Stimulated activated CD8-positive, alpha-beta memory T cell treated with anti-CD3 and anti-CD28 coated beads, Interleukin-12 subunit alpha, Interleukin-12 subunit beta, amount 100 ng/mL, for 24 hours (primary cell): ENCODE results near the gene TMEM253.

Experiments used
- DNase-seq: peaks from one replicate; pipeline ENCODE4 v3.0.0-alpha.2; 2020; ENCODE audit errors: extremely low read depth

The TMEM253 gene

DNA sequence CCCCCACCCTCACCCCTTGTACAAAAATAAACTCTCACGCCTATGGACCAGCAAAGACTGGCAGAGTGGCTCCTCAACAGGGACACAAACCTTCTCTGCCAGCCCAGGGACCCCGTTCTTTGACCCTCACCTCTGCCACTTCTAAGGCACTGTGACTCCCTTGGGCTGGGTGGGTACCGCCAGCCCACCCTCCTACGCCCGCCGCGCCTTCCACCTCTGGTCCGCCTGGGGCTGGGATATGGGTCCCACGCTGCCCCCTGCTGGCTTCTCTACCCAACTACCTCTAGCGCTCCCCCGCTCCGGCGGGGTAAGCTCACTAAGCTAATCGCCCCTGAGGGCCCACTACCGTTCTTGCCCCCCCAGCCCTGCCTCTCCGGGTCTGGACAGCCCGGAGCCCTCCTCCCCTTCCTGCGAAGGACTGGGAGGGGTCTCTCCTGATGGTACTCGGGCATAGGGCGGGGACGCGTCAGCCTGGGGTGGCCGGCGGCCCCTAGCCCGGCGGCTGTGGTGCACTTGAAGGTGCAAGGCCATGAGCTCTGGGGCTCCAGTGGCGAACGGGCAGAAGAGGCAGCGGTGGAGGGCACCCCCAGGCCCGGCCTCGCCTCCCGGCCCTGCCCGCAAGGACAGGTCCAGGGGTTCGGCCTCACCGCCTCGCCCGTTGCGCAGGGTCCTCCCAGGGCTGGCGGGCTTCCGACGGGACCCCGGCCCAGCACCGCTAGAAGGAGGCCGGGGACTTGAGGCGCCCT, 10.5 kb upstream of the TMEM253 start:
- no peak for DNase-seq

DNA sequence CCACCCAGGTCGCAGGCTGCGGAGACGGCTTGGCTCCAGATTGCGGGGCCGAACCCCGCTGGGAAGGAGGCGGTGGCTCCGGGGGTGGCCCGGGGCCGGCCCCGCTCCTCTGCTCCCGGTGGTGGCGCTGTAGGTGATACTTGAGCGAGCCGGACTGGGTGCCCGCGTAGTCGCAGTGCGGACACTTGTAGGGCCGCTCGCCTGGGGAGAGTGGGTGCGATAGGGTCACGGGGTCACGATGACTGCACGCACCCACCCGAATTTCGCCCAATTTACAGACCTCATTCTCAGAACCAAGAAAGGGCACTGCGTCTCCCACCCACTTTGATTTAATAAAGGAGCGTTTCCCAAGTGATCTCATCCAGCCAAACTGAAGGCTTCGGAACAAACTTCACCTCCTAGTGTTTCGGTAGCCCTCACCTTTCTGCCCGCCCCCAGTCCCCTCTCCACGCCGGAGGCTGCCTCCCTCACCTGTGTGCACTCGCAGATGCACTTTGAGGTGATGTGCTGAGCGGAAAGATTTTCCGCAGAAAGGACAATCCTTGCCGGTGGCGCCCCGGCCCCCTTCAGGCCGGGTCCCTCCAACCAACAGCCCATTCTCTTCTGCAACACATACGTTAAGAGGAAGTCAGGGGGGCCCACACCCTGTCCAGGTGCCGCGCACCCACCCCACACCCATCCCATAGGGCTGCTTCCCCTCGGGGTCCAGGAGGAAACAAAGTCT, 9.8 kb upstream of the TMEM253 start:
- DNase-seq: no peak

DNA sequence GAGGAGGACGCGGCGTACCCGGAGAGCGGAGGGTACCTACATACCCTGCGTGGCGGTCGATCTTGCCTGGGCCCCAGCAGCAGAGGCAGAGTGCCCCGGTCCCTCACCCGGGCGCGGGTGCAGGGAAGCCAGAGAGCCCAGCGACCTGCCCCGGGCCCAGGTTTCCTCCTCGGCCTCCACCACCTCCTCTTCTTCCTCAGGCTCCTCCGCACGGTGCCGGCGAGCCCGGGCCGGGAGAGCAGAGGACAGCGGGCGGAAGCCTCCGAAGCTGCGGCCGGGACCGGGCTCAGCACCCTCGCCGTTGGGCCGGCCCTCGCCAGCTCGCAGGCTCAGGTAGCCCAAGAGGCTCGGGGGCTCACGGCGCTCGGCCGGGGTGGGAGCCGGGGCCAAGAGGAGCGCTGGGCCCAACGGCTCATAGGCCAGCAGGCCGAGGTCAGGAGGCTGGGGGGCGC, 9.0 kb upstream of the TMEM253 start:
- DNase-seq: no peak

DNA sequence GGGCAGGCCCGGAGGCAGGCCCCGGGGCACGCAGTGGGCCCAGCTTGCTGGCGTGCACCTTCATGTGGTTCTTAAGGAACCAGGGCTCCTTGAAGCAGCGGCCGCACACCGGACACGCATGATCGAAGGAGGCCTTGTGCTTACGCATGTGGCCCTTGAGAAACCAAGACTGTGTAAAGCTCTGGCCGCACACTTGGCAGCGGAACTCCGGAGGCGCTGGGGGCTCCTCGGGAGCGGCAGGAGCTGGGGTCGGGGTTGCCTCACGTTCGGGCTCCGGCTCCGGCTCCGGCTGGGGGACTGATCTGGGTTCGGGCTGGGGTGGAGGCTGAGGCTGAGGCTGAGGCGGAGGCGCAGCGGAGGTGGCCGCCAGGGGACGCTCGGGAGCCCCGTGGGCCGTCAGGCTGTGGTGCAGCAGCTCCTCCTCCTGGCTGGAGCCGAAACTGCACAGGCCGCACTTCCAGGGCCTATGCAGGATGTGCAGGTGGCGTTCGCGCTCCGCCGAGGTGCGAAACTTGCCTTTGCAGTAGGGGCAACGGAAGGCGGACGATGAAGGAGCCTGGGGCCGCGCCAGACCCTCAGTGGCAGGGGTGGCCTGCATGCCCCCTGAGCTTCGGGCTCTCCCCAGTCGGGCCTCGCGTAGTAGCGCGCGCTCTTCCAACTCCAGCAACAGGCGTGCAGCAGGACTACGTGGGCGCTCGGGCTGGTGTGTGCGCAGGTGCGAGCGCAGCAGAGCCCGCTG, 8.4 kb upstream of the TMEM253 start:
- DNase-seq: peak; percentile 73

DNA sequence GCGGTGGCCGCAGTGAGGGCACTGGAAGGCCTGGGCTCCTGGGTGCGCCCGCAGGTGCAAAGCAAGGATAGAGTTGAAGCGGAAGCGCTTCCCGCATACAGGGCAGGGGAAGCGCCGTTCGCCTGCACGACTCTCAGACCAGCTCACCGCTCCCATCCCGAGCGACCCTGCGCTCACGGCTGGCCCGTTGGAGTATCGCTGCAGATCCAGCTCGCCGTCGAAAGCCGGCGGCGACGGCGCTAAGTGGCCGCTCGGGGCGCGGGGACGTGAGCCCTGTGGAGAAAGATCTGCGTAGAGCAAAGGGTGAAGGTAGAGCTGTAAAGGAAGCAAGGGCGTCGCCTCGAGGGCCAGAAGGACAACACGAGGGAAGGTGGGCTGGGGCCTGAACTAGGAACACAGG, 7.8 kb upstream of the TMEM253 start:
- no peak for DNase-seq

DNA sequence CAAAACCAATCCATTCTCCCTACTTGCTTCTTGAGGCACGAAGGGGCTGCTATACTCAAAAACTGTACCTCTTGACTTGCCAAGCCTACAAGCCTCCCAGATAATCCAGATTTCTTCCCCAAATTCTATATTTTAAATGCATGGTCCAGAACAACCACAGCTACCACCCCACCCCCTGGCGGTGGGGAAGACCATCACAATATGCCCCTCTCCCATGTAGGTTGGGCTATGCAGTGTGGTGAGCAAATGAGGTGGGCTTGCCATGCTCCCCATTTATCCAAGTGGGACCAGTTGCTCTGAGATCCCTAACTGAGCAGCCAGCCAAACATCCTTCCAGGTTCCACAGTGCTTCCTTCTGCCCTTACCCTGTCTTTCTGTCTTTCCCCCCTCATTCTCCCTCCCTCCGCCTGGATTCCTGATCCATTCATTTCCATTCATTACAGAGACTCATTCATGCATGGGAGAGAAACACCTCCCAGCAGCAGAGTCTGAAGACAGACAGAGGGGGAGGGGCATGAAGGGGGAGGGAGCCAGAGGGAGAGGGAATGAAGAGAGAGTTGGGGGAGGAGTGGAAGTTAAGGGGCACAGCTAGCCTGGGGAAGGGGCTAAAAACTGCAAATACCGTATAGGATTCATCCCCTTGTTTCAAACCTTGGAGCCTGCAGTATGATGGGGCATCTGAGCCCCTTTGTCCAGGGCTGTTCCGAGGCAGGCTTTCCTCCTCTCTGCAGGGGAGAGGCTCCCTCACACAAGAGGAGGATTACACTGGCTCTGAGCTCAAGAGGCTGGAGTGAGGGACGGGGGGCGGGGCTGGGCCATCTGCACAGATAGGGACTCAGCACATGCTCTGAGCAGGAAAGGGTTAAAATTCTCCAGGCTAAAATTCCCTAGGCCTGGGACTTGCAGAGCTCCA, 6.8 kb upstream of the TMEM253 start:
- DNase-seq: no peak

DNA sequence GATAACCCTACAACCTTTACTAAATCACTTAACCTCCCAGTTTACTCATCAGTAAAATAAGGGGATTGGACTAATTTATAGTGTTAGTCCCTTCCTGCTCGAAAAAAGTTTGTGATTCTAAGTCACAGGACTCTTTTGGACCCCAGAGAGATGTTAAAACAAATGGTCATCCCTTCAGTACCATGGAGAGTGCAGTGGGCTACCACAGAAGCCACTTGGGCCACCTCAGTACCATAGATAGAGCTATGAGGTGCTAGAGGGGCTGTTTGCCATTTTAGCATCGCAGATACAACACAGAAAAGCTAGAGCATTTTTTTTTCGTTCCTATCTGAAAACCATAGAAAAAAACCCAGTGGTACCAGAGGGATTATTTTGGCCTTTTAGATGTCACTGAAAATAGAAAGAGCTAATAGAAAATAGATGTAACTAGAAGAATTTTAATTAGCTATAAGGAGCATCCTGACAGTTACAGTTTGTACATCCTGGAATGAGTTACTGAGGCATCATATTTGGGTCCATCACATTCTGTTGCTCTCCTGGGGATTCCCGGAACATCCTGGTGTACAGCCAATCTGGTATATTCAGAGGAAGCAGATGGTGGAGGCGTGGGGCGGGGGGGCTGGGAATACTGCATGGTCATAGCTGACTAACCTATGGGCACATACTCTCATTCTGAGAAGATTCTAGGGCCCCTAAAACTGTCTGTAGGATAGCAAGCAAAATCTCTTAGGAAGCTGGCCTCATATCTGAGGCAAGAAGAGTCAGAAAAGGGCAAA, 5.2 kb upstream of the TMEM253 start:
- DNase-seq: no peak

DNA sequence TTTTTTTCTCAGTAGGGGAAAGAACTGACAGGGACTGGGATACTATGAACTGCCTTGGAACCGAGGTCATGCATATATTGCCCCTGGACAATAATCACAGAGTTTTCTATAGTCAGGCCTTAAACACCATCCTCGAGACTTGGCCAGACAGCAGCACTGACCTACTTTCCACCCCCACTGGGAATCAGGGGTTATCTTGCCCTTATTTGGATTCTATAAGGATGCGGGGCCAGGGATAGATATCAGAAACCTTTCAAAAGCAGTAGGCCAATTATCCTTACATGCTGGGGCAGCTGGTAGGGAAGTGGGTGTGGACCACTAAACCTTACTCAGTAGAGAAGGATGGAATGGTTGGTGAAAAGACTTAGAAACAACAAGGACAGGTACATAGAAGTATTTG, 4.4 kb upstream of the TMEM253 start:
- DNase-seq: no peak

DNA sequence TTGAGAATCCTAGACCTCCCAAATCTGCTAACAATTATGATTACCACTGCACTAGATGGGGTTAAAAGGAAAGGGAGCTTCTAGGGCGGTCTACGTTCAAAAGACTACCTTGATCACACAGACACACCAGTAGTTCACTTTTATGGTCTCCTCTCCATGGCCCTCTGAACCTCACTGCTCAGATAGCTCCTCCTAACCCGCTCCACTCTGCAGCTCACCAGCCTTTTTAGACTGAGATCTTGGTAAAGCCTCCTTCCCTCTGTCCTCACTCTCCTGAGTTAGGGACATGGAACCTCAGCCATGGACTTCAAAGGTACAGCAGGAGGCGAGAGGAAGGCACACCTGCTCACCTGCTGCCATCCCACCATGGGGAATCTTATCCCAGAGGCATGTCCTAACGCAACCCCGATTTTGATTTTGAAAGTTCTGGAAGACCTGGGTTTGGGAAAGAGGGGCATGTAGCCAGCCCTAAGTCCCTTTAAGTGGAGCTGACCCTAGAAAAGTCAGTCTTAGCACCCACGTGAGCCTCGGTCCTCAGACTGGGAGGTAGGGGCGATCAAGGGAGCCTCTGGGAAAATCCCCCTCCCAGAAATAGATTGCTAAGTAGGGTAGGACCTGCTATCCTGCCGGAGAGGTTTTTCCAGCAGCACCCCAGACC, 3.8 kb upstream of the TMEM253 start:
- DNase-seq: no peak

DNA sequence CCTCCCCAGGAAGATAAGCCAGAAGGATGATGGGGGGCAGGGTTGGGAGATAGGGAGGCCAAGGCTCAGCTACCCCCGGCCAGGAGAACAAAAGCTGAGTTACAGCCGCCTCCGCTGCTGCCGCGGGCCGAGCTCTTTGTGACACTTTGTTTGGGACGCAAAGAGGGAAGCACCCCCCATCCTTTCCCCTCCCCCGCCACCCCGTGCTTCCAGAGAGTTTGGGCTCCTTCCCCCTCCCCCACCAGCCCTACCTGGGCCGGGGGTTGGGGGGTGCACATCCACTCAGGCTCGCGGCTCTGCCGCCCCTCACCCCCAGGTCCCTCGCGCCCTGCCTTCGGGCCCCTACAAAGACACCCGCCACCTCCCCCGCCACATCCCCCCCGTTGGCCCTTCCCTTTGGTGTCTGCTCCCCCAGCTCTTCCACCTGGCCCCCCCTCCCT, 3.2 kb upstream of the TMEM253 start:
- no peak for DNase-seq

DNA sequence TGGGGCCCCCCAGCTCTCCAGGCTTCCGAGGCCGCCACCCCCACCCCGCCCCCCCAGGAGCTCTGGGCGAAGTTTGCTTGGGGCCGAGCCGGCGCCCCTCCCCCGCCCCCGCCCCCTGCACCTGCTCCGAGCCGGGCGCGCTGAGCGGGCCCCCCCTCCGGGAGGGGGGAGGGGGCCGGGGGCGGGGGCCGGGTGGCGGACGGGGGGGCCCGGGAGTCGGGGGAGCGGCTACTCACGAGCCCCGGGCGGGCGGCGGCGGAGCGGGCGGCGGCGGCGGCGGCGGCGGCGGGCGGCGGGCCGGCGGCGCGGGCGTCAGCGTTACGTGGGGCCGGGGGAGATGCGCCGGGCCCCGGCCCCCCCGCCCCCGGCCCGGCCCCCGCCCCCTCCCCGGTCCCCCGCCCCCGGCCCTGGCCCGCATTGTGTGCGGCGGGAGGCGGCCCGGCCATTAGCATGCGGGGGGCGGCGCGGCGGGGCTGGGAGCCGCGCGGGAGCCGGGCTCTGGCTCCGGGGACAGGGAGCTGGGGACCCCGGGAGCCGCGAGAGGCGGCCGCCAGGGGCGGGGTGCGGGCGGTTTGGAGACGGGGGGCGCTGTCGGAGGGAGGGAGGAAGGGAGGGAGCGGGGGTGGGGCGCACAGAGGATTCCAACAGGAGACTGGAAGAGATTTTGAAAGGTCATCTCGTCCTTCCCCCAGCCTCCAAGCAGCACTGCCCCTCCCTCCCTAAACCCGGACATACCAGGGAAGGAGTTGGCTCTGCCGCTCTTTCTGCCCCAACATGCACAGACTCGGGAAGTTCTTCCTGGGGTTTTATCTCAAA, 2.6 kb upstream of the TMEM253 start, which contains the start of gene ZNF219:
TSS of gene ZNF219 (minus strand) at position 580 of the 816 bp plus-strand sequence. CDS start 5,064 bp downstream, outside the sequence.
- no peak for DNase-seq

DNA sequence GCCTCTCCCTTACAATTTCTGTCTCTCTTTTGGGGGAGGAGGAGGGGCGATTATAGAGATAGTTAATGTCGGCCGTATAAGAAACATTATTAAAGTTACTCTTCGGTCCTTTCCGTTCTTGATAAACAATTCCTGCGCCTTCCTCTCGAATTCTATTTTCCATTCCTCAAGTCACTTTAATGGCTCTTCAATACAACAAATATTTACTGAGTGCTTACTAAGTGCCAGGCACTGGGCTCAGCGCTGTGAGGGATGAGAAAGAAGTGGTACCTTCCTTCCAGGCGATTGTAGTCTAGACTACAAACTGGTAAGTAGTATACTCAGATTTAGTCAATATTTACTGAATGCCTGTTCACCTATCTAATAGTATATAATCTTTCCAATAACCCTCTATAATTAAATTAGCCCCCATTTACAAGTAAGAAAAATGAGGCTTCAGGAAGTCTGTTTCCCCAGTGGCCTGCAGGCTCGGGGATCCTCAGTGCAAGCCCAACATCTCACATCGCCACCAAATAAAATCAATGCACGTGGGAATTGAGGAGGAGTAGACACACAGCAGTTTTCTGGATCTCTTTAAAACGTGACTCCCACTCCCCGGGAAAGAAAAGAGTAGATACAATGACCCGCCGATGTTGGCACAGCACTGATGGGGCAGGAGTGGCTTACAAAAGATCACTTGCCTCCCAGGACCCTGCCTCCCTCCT, 1.8 kb upstream of the TMEM253 start:
- no peak for DNase-seq

DNA sequence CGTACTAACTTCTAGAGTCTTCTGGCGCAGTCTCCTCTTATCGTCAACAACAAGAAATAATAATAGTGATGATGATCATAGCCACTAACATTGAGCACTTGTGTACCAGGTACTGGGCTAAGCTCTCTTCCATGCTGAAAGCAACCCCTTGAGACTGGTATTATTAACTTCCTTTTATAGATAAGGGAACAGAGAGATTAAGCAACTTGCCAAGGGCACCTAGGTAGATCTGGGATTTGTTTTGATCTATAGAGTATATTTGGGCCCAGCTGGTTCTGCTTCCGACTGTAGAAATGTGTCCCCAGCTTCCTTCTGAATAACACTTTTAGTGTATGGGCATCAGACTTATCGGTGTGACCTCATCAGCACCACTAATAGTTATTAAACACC, 1.3 kb upstream of the TMEM253 start:
- DNase-seq: no peak

DNA sequence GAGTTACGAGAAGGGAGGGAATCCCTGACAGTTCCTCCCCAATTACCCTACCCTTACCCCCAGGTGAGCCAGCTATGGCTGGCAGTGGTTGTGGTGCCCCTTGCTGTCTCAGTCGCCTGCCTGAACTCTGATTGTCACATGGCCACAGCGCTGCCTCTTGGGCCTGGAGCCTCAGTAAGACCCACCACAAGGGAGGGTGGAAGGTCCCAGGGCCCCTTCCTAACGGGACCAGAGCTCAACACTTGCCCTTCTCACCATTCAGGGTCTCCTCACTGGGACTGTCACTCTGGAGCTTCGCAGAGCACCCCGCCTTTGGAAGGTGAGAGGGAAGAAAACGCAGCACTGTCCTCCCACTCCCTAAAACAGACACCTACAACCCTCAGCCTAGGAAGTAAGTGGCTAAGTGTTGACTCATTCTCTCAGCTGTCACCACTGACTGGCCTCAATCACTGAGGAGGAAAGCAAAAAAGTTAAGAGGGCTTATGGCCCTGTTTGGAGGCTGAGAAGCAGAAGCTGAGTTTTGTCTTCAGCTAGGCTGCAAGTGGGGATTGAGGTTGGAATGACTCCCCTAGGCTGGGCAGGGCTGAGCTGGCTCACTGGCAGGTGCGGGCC, 1.0 kb downstream of the TMEM253 start:
- DNase-seq: no peak

DNA sequence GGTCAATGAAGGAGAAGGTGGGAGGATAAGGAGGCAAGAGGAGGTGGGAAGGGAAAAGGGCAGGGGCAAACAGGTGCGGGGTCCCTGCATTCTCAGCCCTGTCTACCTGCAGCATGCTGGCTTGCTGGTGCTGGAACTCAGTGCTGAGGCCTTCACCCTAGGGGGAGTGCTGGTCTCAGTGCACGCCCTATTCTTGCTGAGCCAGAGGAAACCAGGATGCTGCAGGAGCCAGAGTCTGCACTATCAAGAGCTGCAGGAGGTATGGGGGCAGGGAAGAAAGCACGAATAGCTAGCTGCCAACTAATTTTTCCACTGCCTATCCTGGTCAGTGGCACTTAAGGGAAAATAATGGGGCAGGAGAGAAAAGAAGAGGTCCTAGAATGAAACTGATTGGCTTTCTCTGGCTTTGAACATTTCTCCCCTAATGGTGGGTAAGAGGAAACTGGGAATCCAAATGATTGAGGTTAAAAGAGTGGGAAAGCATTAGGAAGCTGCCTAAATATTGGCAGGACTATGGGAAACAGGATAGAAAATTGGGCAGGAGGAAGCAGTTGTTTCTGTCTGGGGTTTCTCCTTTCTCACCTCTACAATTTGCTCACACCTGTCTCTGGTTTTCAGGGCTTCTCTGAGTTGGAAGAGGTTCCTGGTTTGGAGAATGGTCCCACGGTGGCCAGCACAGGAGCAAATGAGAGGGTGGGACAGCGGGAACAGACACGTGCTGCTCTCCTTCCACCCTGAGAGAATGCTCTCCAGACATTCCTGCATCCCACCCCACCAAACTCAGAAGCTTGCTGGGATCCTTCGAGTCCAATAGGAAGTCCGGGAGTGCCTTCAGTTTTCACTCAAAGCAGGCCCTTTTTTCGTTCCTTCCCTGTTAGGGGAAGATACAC, 1.9 kb downstream of the TMEM253 start:
- no peak for DNase-seq

DNA sequence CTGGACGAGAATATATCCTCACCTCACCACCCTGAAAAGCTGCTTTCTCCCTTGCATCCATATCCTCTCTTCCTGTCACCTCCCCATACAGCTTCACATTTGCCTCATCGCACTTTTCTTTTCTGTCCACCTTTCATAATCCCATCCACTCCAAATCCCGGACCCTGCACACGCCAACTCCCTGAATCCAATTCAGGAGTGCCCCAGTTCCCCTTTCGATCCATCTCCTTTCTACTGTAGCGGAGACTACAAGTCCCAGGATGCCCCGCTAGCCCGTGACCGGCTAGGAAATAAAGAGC, 2.5 kb downstream of the TMEM253 start:
- DNase-seq: no peak

DNA sequence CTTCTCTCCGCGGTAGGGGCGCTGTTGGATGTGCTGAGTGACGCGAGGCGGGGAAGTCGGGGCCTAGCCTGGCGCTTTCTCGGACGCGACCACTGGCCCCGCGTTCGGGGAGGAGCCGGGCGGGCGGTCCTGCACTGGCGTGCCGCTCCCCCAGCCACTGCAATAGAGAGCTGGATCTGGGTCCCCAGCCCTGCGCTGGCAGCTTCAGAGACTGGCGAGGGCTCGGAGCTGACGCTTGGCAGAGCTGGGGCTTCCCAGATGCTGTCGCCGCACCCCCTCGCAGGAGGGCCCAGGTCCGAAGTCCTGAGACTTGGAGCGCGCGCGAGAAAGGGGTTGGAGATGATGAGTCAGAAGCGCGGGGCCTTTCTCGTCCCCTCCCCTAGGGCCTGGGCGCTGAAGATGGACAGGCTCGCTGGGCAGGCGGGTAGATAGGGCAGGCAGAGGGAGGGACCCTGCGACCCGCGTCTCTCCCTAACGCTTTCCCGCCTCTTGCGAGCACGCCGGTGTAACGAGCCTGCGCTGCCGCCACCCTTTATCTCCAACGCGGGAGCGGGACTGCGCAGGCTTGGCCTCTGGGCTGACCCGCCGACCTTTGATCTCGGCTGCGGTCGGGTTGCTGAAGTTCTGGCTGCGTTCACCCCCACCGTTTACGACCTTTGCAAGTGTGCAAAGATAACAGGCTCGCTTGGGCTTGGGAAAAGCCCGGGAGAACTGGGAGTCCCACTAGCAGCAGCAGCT, 3.0 kb downstream of the TMEM253 start:
- peak; percentile 82 for DNase-seq
